HepG2 (cell line): ENCODE data around the gene APOL4. TPM values are rescaled to one million over a fixed set of nuclear protein-coding genes. Genes with fewer than 3 reads are reported as not detected.
A peak's percentile ranks its signal among the peaks of the same experiment; 100 is the strongest.

Experiments
- FOXK2 ChIP-seq: fragments of 450-650 bp; IDR thresholded peaks from 2 replicates; pipeline ENCODE4 v1.6.1; 2016
- KDM2A ChIP-seq: sonication (generic); formaldehyde crosslinking; IDR thresholded peaks from 2 replicates; pipeline ENCODE4 v1.4.0; 2020; ENCODE audit warnings: low read depth, missing genetic modification reagents, borderline replicate concordance
- KLF13 ChIP-seq: sonication (generic); formaldehyde crosslinking; IDR thresholded peaks from 2 replicates; pipeline ENCODE4 v1.4.0; 2020; ENCODE audit warnings: mild to moderate bottlenecking, missing genetic modification reagents
- KMT2B ChIP-seq: IDR thresholded peaks from 2 replicates; pipeline ENCODE4 v1.6.1; 2016; ENCODE audit warnings: missing genetic modification reagents, missing compliant biosample characterization
- MEF2D ChIP-seq: sonication (generic); formaldehyde crosslinking; IDR thresholded peaks from 2 replicates; pipeline ENCODE4 v1.5.1; 2020; ENCODE audit warnings: mild to moderate bottlenecking, missing genetic modification reagents
- NBN ChIP-seq: fragments of 450-650 bp; conservative IDR thresholded peaks from 2 replicates; pipeline ENCODE4 v1.6.1; 2017
- NR2C2 ChIP-seq: sonication (generic); formaldehyde crosslinking; IDR thresholded peaks from 2 replicates; pipeline ENCODE4 v1.4.0; 2020; ENCODE audit warnings: missing genetic modification reagents, mild to moderate bottlenecking, moderate library complexity, borderline replicate concordance
- SP4 ChIP-seq: sonication (generic); formaldehyde crosslinking; IDR thresholded peaks from 2 replicates; pipeline ENCODE4 v1.8.1; 2023; ENCODE audit warnings: mild to moderate bottlenecking, missing genetic modification reagents
- SRSF9 ChIP-seq: fragments of 200-400 bp; formaldehyde crosslinking; IDR thresholded peaks from 2 replicates; pipeline ENCODE4 v1.6.1; 2018; ENCODE audit warnings: borderline replicate concordance, mild to moderate bottlenecking, low read depth, low read length; ENCODE audit not compliant: insufficient read depth, poor library complexity, severe bottlenecking
- STAT5B ChIP-seq: sonication (generic); formaldehyde crosslinking; IDR thresholded peaks from 2 replicates; pipeline ENCODE4 v1.4.0; 2020; ENCODE audit warnings: missing genetic modification reagents
- TEAD2 ChIP-seq: sonication (generic); formaldehyde crosslinking; IDR thresholded peaks from 2 replicates; pipeline ENCODE4 v1.9.0; 2021; ENCODE audit warnings: missing genetic modification reagents
- TOE1 ChIP-seq: sonication (generic); formaldehyde crosslinking; IDR thresholded peaks from 2 replicates; pipeline ENCODE4 v1.4.0; 2020; ENCODE audit warnings: mild to moderate bottlenecking, missing genetic modification reagents
- ZBTB7B ChIP-seq: sonication (generic); formaldehyde crosslinking; IDR thresholded peaks from 2 replicates; pipeline ENCODE4 v1.4.0; 2020; ENCODE audit warnings: missing genetic modification reagents
- ZNF24 ChIP-seq: fragments of 450-650 bp; IDR thresholded peaks from 2 replicates; pipeline ENCODE4 v1.6.1; 2017; ENCODE audit warnings: antibody characterized with exemption, mild to moderate bottlenecking
- ZNF333 ChIP-seq: sonication (generic); formaldehyde crosslinking; IDR thresholded peaks from 2 replicates; pipeline ENCODE4 v1.4.0; 2020; ENCODE audit warnings: mild to moderate bottlenecking, missing genetic modification reagents, borderline replicate concordance
- ZNF432 ChIP-seq: sonication (generic); formaldehyde crosslinking; IDR thresholded peaks from 2 replicates; pipeline ENCODE4 v1.5.0; 2020; ENCODE audit warnings: missing genetic modification reagents, mild to moderate bottlenecking, borderline replicate concordance
- ZNF446 ChIP-seq: sonication (generic); formaldehyde crosslinking; IDR thresholded peaks from 2 replicates; pipeline ENCODE4 v1.5.0; 2020; ENCODE audit warnings: mild to moderate bottlenecking, missing genetic modification reagents
- ZNF616 ChIP-seq: sonication (generic); formaldehyde crosslinking; IDR thresholded peaks from 2 replicates; pipeline ENCODE4 v1.5.0; 2020; ENCODE audit warnings: low read depth, mild to moderate bottlenecking, missing genetic modification reagents
- ZNF776 ChIP-seq: sonication (generic); formaldehyde crosslinking; IDR thresholded peaks from 2 replicates; pipeline ENCODE4 v1.4.0; 2020; ENCODE audit warnings: mild to moderate bottlenecking, missing genetic modification reagents
- ZNF792 ChIP-seq: IDR thresholded peaks from 2 replicates; pipeline ENCODE4 v1.6.1; 2016
- ZSCAN21 ChIP-seq: sonication (generic); formaldehyde crosslinking; IDR thresholded peaks from 2 replicates; pipeline ENCODE4 v1.8.0; 2022; ENCODE audit warnings: mild to moderate bottlenecking, missing genetic modification reagents, moderate library complexity, borderline replicate concordance
- polyA plus RNA-seq, 8 experiments: library from polyadenylated mRNA; depleted of rRNA in 3 of 8; stranded (reverse) in 7 of 8; unstranded in 1 of 8; fragments of >200 nt; fragmentation: Illumina TruSeq in 4 of 8; extraction: Trizol in 4 of 8; gene quantifications; 2 replicates each; pipeline versions ENCODE4 v1.2.1 to v1.2.3, GENCODE V29; 2011 to 2016; ENCODE audit warnings: low read depth in 4 of 8, missing spikeins in 1 of 8, mixed read lengths in 1 of 8; ENCODE audit not compliant: insufficient read depth in 1 of 8
- total RNA-seq, 5 experiments: library from RNA; depleted of rRNA; stranded (reverse); fragments of >200 nt; fragmentation: Illumina TruSeq; extraction: Trizol; gene quantifications; 2 replicates each; pipeline ENCODE4 v1.2.3, GENCODE V29; 2016; ENCODE audit warnings: low read depth in 1 of 5
- TF ChIP-seq, protein P1 (sequence below): sonication (generic); formaldehyde crosslinking; IDR thresholded peaks from 2 replicates; pipeline ENCODE4 v1.5.1; 2020; ENCODE audit warnings: mild to moderate bottlenecking, missing genetic modification reagents
- TF ChIP-seq, protein P2 (sequence below): sonication (generic); formaldehyde crosslinking; IDR thresholded peaks from 2 replicates; pipeline ENCODE4 v1.4.0; 2020; ENCODE audit warnings: missing genetic modification reagents
- TF ChIP-seq, protein P3 (sequence below): IDR thresholded peaks from 2 replicates; pipeline ENCODE4 v1.6.1; 2016

The APOL4 gene
- total and polyA plus RNA-seq, 2 of the 13 experiments (the other 11 are each of a cell fraction or from before 2014, with no cell fraction given): 0.77 to 2.8 TPM

DNA sequence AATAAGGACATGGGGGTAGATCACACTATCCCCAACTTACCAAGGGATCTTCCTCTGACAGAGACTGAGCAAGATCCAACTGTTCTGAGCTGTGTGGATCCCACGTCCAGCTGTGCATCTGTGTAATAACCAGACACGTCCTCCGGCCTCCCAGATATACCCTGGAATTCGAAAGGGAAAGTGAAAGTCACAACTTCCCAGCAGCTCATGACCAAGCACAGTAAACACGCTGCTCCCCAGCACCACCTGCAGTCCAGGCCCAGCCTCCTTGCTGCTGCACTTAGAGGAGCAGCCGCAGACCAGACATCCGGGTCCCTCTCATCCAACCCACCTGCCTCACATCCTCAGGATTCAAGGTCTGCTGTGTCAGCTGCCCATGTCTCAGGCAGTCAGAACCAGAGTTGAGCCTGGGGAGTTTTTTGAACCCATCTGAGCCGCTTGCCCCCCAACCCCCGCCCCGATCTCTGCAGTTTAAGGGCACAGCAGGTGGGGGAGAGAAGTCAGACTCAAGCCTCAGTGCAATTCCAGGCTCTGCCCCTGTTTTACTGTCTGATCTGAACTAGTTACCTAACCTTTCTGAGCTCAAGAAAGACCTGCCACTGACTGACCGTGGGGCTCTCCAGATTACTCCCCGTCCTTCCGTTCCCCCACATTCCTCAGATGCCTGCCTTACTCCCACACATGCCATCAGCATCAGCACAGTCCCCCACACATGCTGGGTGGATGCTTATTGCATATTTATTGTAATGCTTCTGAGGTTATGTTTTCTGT is 38.0 kb upstream of the APOL4 start, which contains the start of gene APOL2 (continued):
- TF ChIP-seq, protein P1, sequence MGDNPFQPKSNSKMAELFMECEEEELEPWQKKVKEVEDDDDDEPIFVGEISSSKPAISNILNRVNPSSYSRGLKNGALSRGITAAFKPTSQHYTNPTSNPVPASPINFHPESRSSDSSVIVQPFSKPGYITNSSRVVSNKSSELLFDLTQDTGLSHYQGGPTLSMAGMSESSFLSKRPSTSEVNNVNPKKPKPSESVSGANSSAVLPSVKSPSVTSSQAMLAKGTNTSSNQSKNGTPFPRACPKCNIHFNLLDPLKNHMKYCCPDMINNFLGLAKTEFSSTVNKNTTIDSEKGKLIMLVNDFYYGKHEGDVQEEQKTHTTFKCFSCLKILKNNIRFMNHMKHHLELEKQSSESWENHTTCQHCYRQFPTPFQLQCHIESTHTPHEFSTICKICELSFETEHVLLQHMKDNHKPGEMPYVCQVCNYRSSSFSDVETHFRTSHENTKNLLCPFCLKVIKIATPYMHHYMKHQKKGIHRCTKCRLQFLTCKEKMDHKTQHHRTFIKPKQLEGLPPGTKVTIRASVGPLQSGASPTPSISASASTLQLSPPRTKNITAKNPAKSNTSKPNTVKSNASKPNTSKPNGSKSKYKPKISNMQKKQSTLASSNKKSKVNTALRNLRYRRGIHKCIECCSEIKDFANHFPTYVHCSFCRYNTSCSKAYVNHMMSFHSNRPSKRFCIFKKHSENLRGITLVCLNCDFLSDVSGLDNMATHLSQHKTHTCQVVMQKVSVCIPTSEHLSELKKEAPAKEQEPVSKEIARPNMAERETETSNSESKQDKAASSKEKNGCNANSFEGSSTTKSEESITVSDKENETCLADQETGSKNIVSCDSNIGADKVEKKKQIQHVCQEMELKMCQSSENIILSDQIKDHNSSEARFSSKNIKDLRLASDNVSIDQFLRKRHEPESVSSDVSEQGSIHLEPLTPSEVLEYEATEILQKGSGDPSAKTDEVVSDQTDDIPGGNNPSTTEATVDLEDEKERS (CRISPR knock-in tag): peak; percentile 26; the same call in 1 of the 2 replicates
- TF ChIP-seq MEF2D (CRISPR knock-in tag) (peak; percentile 82), ZNF792 (no peak), ZNF24 (no peak), TOE1 (no peak), ZNF616 (no peak), ZSCAN21 (CRISPR knock-in tag) (no peak), KMT2B (CRISPR knock-in tag) (peak; percentile 83), SP4 (CRISPR knock-in tag) (peak; percentile 50), NBN (no peak), ZNF446 (CRISPR knock-in tag) (no peak), SRSF9 (no peak), ZBTB7B (CRISPR knock-in tag) (peak; percentile 55; the same call in 1 of the 2 replicates), ZNF333 (CRISPR knock-in tag) (0 out of 2 replicates have a peak, but pooled peaks have one; percentile 69), STAT5B (no peak), KLF13 (no peak), TEAD2 (CRISPR knock-in tag) (no peak), ZNF776 (peak; percentile 50; the same call in 1 of the 2 replicates), NR2C2 (no peak), ZNF432 (CRISPR knock-in tag) (no peak), FOXK2 (peak; percentile 99), KDM2A (CRISPR knock-in tag) (peak; percentile 78)
- TF ChIP-seq, protein P2, sequence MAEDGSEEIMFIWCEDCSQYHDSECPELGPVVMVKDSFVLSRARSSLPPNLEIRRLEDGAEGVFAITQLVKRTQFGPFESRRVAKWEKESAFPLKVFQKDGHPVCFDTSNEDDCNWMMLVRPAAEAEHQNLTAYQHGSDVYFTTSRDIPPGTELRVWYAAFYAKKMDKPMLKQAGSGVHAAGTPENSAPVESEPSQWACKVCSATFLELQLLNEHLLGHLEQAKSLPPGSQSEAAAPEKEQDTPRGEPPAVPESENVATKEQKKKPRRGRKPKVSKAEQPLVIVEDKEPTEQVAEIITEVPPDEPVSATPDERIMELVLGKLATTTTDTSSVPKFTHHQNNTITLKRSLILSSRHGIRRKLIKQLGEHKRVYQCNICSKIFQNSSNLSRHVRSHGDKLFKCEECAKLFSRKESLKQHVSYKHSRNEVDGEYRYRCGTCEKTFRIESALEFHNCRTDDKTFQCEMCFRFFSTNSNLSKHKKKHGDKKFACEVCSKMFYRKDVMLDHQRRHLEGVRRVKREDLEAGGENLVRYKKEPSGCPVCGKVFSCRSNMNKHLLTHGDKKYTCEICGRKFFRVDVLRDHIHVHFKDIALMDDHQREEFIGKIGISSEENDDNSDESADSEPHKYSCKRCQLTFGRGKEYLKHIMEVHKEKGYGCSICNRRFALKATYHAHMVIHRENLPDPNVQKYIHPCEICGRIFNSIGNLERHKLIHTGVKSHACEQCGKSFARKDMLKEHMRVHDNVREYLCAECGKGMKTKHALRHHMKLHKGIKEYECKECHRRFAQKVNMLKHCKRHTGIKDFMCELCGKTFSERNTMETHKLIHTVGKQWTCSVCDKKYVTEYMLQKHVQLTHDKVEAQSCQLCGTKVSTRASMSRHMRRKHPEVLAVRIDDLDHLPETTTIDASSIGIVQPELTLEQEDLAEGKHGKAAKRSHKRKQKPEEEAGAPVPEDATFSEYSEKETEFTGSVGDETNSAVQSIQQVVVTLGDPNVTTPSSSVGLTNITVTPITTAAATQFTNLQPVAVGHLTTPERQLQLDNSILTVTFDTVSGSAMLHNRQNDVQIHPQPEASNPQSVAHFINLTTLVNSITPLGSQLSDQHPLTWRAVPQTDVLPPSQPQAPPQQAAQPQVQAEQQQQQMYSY (CRISPR knock-in tag): no peak
- TF ChIP-seq, protein P3, sequence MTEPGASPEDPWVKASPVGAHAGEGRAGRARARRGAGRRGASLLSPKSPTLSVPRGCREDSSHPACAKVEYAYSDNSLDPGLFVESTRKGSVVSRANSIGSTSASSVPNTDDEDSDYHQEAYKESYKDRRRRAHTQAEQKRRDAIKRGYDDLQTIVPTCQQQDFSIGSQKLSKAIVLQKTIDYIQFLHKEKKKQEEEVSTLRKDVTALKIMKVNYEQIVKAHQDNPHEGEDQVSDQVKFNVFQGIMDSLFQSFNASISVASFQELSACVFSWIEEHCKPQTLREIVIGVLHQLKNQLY (CRISPR knock-in tag): no peak
